ENCODE data around the gene BCDIN3D.
"Not testable (repeated sequence)": the region's sequence is repeated elsewhere in the genome, so short reads cannot be mapped to it uniquely, and the experiment has no call there.

The BCDIN3D gene

GRCh38 chr12:49866859-49867569, 24.1 kb upstream of the BCDIN3D start:
- peak; percentile 61 to 90 (median 80) for DNase-seq
- intact Hi-C loops (cut with DNase I): loop anchor here (5.0 to 10.0 kb wide), 2 partner anchors 100 to 198 kb away; no protein-coding TSS in a partner anchor

GRCh38 chr12:49865782-49866135, 22.9 kb upstream of the BCDIN3D start:
- intact Hi-C loops (cut with DNase I): loop anchor here (5.0 to 10.0 kb wide), 2 partner anchors 102 to 199 kb away; no protein-coding TSS in a partner anchor
- peak in 1 of 42 donors; percentile 33 for DNase-seq

- DNase-seq: peak in 1 of 42 donors; percentile 28
- intact Hi-C loops (cut with DNase I): loop anchor here (5.0 to 10.0 kb wide), 2 partner anchors 102 to 200 kb away; no protein-coding TSS in a partner anchor
Measured at GRCh38 chr12:49865109-49865781, 22.3 kb upstream of the BCDIN3D start.

GRCh38 chr12:49864798-49865090, 21.8 kb upstream of the BCDIN3D start:
- intact Hi-C loops (cut with DNase I): loop anchor here (5.0 to 10.0 kb wide), 2 partner anchors 103 to 200 kb away; no protein-coding TSS in a partner anchor
- DNase-seq: no peak

- DNase-seq: peak in 5 of 42 donors; percentile 34 to 60 (median 47)
- intact Hi-C loops (cut with DNase I): loop anchor here (10.0 kb wide), 1 partner anchor 201 kb away; no protein-coding TSS in a partner anchor
Measured at GRCh38 chr12:49863946-49864797, 21.3 kb upstream of the BCDIN3D start.

GRCh38 chr12:49860921-49861320, 18.0 kb upstream of the BCDIN3D start:
- intact Hi-C loops (cut with DNase I): loop anchor here (10.0 kb wide), 1 partner anchor 204 kb away; no protein-coding TSS in a partner anchor
- DNase-seq: not testable (repeated sequence)

GRCh38 chr12:49855890-49856289, 13.0 kb upstream of the BCDIN3D start:
- intact Hi-C loops (cut with DNase I); DNase-seq: not testable (repeated sequence)

GRCh38 chr12:49854976-49855375, 12.1 kb upstream of the BCDIN3D start:
- intact Hi-C loops (cut with DNase I): no loop called here
- DNase-seq: no peak

- no peak for DNase-seq
Measured at GRCh38 chr12:49853671-49854070, 10.8 kb upstream of the BCDIN3D start.

GRCh38 chr12:49847161-49847560, 4.3 kb upstream of the BCDIN3D start:
- no peak for DNase-seq
- intact Hi-C loops (cut with DNase I): no loop called here

More at GRCh38 chr12:49853671-49854070, 10.8 kb upstream of the BCDIN3D start:
- intact Hi-C loops (cut with DNase I): no loop called here

- intact Hi-C loops (cut with DNase I): no loop called here
- no peak for DNase-seq
Measured at GRCh38 chr12:49846032-49846431, 3.1 kb upstream of the BCDIN3D start.

GRCh38 chr12:49843876-49844437, 1.1 kb upstream of the BCDIN3D start:
- intact Hi-C loops (cut with DNase I): no loop called here
- DNase-seq: no peak

- intact Hi-C loops (cut with DNase I): no loop called here
- no peak for DNase-seq
Measured at GRCh38 chr12:49843411-49843810, 505 bp upstream of the BCDIN3D start.

GRCh38 chr12:49838973-49839633, 3.8 kb downstream of the BCDIN3D start:
- peak in 28 of 42 donors; percentile 9 to 77 (median 44) for DNase-seq
- intact Hi-C loops (cut with DNase I): loop anchor here (1.0 kb wide), 1 partner anchor 63 kb away; no protein-coding TSS in a partner anchor

- no peak for DNase-seq
- intact Hi-C loops (cut with DNase I): no loop called here
Measured at GRCh38 chr12:49832836-49833421, 10.0 kb downstream of the BCDIN3D start.

GRCh38 chr12:49831717-49832116, 11.2 kb downstream of the BCDIN3D start:
- intact Hi-C loops (cut with DNase I): no loop called here
- no peak for DNase-seq

- DNase-seq: peak; percentile 90 to 98 (median 96)
- intact Hi-C loops (cut with DNase I): no loop called here
Measured at GRCh38 chr12:49828133-49829091, 14.5 kb downstream of the BCDIN3D start, which contains the start of gene NCKAP5L. Gene NCKAP5L, minus strand, starts transcription at chr12:49828413. Its CDS starts 24,369 bp downstream, at chr12:49804044.

Measured in head of caudate nucleus (tissue), 42 donors.